ENCODE results near the gene SPEF2.

SPEF2 gene

DNA sequence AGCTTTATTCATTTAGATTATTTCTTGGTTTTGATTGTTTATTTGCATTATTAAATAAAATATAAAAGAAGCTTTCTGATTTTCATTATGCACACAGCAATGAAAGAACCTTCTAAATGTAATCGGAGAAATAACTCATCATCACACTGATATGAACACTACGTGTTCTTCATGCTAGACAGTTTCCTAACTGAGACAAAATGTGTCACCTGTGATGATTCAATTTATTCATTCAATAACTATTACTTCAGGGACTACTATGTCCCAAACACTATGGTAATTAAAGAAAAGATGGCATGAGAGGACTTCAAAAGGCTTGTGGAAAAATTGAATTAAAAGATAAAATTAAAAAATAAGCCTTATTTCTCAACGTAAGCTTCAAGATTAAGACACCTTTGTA, 118.1 kb downstream of the SPEF2 start:
- no peak for DNase-seq

- DNase-seq, result no peak
These were observed 118.6 kb downstream of the SPEF2 start for GRCh38 chr5:35736280-35736679.

DNA sequence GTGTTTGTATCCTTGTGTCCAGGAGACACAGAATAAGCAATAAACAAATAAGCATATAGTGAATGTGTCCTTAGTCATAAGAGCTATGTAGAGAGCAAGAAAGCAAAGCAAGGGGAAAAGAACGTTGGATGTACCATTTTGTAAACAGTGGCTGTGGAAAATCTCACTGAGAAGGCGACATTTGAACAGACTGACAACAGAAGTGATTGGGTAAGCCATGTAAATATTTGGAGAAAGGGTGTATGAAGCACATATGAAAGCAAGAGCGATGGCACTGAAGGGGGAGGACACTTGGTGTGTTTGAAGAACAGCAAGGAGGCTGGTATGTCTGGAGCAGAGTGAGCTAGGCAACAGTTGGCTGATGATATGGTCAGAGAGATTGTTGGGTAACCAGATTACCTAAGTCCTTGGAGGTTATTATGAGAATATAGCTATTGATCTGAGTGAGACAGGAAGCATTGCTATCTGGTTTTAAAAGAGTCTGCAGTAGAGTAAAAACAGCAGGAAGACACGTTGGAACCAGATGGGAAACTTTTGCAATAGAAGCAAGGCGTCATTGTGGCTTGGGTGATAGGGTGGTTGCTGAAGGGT, 123.6 kb downstream of the SPEF2 start:
- DNase-seq, result no peak

DNA sequence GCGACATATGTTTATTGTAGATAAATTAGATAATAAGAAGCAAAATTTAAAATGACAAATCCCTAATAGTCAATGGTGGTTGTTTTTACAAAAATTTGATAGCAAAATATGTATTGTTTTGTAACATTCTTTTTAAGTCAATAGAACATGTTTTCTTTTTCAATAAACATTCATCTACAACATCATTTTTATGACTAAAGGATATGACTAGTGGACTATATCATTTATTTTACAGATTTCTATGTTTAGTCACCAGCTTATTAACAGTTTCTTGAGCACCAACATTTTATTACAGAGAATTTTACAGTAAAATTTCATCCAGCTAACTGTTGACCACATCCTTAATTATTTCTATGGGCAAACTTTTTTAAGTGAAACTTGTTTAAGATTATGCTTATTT, 124.3 kb downstream of the SPEF2 start:
- no peak for DNase-seq

DNA sequence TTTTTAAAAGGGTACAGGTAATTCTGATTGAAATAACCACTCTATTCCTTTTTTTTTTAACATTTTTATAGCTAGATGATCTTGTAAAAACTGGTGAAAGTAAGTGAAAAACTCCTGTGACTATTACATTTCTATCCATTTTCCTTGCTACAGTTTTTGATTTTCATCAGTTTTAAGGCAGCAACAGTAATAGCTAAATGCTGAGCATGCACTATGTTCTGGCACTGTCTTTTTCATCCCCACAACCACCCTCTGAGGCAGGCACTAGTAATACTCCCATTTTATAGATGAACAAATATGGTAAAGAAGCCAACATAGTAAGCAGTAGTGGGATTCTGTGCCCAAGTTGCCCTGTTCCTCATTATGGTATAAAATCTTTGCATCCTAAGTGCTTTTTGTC, 126.0 kb downstream of the SPEF2 start:
- DNase-seq, result no peak

DNA sequence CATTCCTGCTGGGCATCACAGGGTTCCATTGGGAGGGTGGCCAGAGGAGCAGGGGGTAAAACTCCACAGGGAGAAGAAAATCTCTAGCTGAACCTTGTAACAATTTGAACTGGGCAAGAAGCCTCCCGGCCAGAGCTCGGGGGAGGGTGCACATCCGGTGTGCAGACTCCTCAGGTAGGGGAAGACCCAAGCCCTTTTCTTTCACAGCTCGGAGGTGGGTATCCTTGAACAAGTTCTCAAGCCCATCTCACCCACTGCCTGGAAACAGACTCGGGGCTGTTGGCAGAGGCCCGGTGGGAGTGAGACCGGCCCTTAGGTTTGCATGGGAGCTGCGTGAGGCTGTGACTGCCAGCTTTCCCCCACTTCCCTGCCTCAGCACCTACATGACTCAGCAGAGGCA, 127.5 kb downstream of the SPEF2 start:
- DNase-seq, result no peak

DNA sequence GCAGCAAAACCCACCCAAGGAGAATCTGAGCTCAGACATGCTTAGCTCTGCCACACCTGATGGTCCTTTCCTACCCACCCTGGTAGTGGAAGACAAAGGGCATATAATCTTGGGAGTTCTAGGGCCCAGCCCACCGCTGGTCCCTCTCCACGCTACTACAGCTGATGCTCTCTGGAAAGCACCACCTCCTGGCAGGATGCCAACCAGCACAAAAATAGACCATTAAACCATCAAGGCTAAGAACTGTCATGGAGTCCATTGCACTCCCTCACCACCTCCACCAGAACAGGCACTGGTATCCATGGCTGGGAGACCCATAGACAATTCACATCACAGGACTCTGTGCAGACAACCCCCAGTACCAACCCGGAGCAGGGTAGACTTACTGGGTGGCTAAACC, 128.0 kb downstream of the SPEF2 start:
- DNase-seq, result no peak

GRCh38 chr5:35752012-35752411, 134.3 kb downstream of the SPEF2 start:
- no peak for DNase-seq

GRCh38 chr5:35753500-35753899, 135.8 kb downstream of the SPEF2 start:
- DNase-seq, result no peak

- DNase-seq, result no peak
These were observed 136.8 kb downstream of the SPEF2 start for GRCh38 chr5:35754481-35754880.

DNA sequence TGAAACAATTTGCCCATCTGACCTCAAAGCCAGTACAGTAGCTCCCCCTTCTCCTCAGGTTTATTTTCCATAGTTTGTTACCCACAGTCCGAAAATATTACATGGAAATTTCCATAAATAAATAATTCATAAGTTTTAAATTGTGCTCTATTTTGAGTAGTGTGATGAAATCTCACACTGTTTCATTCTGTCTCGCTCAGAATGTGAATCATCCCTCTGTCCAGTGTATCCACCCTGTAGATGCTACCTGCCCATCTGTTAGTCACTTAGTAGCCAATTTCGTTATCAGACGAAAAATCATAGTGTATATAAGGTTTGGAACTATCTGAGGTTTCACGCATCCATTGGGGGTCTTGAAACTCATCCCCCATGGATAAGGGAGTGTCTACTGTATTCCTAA, 138.3 kb downstream of the SPEF2 start:
- no peak for DNase-seq

GRCh38 chr5:35758151-35758724, 140.6 kb downstream of the SPEF2 start:
- no peak for DNase-seq

GRCh38 chr5:35761541-35761940, 143.9 kb downstream of the SPEF2 start:
- no peak for DNase-seq

DNA sequence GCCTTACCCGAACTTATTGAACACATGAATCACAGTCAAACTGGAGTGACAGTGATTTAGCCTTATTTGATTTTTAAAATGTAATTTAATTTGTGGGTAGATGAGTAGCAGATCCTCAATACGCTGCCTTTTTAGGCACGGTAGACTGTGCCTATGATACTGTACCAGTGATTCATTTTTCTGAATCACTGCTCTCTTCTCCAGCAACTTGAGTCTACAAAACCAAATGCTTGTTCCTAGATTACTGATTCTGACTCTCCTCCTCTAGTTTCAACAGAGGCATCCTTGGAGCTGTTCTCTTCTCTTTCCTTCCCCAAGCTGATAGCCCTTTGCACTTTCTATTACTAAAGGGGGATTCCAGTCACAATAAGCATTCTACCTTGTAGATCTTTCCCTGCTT, 144.7 kb downstream of the SPEF2 start:
- no peak for DNase-seq

GRCh38 chr5:35765921-35766320, 148.3 kb downstream of the SPEF2 start:
- no peak for DNase-seq

- no peak for DNase-seq
These were observed 153.6 kb downstream of the SPEF2 start for GRCh38 chr5:35771300-35771699.

- DNase-seq, result no peak
These were observed 154.2 kb downstream of the SPEF2 start for GRCh38 chr5:35771839-35772238.

DNA sequence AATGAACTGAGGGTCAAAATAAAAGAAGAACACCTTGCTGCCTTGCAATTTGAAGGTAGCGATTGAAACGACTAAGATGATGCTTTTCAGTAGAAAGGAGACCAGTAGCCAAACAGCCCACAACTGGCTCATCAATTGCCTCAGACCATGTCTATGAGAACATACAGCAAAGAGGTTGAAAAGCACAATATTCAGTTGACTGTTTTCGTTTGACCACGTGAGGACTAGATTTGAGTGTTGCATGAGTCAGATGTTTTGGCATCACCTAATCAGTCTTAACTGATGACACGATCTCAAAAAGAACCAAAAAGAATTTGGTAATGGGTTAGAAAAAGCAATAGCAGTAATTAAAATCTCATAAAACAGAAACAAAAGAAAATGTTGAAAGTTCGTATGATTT, 156.3 kb downstream of the SPEF2 start:
- DNase-seq, result no peak

GRCh38 chr5:35776757-35777156, 159.1 kb downstream of the SPEF2 start:
- no peak for DNase-seq

DNA sequence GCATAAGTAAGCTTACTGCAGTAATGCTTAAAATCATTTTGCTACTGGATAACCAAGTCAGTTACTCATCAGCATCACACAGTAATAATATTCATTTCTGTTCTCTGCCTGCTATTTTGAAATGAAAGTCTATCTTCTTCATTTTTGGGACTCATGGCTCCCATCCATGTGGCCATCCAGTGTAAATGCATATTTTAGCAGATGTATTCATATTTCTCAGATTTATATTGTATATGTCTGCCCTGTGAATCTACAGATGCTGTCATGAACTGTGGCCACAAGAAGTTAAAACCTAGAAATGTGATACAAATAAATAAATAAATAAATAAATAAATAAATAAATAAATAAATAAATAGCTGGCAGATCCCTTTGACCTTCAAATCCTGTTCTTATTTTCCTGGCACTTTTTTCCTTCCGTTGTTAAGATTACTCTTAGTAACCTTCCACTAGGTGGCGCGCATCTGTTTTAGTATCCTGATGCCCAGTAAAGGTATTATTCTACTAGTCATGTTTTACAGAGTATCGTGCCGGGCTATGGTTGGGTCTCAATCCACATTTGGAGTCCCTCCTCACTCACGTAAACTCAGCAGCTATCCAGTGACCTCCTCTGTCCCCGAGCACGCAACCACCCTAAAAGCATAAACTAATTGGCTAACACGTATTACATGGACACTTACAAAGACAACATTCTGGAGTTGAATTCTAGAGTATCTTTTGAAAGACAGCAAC, 159.9 kb downstream of the SPEF2 start:
- peak; percentile 59 for DNase-seq

DNA sequence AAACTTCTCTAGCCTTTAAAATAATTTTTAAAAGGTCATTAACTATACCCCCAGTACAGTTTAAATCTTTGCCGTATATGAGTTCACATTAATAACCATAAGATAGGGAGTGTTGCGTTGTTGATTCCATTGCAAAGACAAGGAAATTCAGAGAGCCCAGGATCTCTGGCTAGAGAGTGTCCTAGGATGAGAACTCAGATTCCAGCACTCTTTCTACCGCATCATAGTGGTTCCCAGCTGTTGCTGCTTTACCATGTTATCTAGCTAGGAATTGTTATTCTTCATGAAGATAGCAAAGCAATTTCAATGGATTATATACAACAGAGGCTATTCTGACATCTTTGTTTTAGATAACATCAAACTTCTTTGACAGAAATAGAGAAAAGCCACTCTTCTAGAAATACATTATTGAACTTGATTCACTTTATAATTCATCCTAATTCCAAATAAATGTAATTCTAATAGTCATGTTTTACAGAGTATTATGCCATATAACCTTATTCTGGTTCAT, 160.7 kb downstream of the SPEF2 start:
- DNase-seq, result no peak

GRCh38 chr5:35780236-35780635, 162.6 kb downstream of the SPEF2 start:
- DNase-seq, result no peak

GRCh38 chr5:35781181-35781790, 163.6 kb downstream of the SPEF2 start:
- no peak for DNase-seq

- DNase-seq, result no peak
These were observed 165.9 kb downstream of the SPEF2 start for GRCh38 chr5:35783551-35783950.

Data from NCI-H1092 (cell line).